VCaP (cell line): ENCODE results near the gene RPS19.

Source experiments
- H3K27ac ChIP-seq: fragments of 450-650 bp; 2 replicates; pipeline ENCODE4 v1.5.1; 2017
- CTCF ChIP-seq: fragments of 450-650 bp; conservative IDR thresholded peaks from 2 replicates; pipeline ENCODE4 v1.5.1; 2017; ENCODE audit warnings: mild to moderate bottlenecking, moderate library complexity

The RPS19 gene

GRCh38 chr19:41887711-41888382 lies 27.8 kb downstream of the RPS19 start:
- TF ChIP-seq CTCF, result no peak
- no peak overlapping the region for H3K27ac ChIP-seq

- no peak overlapping the region for H3K27ac ChIP-seq
- TF ChIP-seq CTCF, result no peak
These were observed 28.9 kb downstream of the RPS19 start for GRCh38 chr19:41888926-41889325.

GRCh38 chr19:41889896-41890295 lies 29.8 kb downstream of the RPS19 start:
- H3K27ac ChIP-seq, result no peak overlapping the region
- no peak for TF ChIP-seq CTCF

DNA sequence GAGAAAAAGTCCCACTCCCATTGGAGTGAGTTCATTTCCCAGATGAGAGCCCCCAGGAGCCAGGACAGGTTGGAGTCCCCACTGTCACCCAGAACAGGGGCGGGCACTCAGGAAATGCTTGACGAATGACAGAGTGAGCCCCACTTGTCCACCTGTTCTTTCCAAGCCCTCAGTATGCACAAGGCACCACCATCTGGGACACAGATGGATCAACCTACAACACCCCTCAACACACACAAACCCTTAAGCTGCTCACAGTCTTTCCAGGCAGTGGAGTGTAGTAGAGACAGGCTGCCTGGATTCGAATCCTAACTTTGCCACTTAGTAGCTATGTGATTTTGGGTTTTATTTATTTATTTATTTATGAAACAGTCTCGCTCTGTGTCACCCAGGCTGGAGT lies 30.9 kb downstream of the RPS19 start:
- H3K27ac ChIP-seq, result no peak overlapping the region
- TF ChIP-seq CTCF, result no peak

DNA sequence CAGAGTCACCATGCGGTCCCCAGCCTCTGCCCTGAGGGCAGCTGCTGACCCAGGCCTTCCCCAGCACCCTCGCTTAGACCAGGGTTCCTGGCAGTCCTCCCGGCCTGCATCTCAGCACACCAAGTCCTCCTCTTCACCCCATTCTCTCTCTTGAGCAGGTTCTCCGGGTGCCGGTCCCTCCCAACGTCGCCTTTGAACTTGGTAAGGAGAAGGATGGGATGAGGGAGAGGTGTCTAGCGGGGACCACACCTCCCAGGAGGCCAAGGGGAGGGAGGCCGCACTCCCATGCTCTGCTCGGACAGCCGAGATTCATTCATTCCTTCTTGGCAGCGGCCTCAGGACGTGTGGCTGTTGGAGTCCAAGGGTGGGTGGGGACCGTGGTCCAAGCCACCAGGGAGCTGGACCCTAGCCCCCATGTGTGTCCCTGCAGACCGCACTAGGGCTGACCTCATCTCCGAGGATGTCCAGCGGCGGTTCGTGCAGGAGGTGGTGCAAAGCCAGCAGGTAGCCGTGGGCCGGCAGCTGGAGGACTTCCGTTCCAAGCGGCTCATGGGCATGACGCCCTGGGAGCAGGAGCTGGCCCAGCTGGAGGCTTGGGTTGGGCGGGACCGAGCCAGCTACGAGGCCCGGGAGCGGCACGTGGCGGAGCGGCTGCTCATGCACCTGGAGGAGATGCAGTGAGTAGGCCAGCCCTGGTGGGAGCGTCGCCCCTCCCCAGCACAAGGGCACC lies 32.3 kb downstream of the RPS19 start:
- TF ChIP-seq CTCF, result no peak
- H3K27ac ChIP-seq, result no peak overlapping the region

GRCh38 chr19:41893899-41894298 lies 33.8 kb downstream of the RPS19 start:
- H3K27ac ChIP-seq, result no peak overlapping the region
- TF ChIP-seq CTCF, result no peak

GRCh38 chr19:41894350-41894749 lies 34.3 kb downstream of the RPS19 start:
- H3K27ac ChIP-seq, result no peak overlapping the region
- TF ChIP-seq CTCF, result no peak
